B cell (primary cell): ENCODE results near the gene CLEC2L. TPM values are rescaled to one million over a fixed set of nuclear protein-coding genes. Genes with fewer than 3 reads are reported as not detected.

Experiments used
- ATAC-seq: fragments of 200-7000 bp; cut with Tn5 transposase; one replicate; pipeline ENCODE4 v1.10.0; 2021; ENCODE audit warnings: low read depth, mild to moderate bottlenecking, moderate number of reproducible peaks, moderate library complexity
- CTCF ChIA-PET: fragments of 350-600 bp; sonication (Branson Sonifier 250); formaldehyde crosslinking; loops from one replicate; lab custom pipeline; 2021; ENCODE audit warnings: antibody characterized with exemption, inconsistent platforms; lab: Charles Lee
- POLR2A ChIA-PET: fragments of 350-600 bp; sonication (Branson Sonifier 250); formaldehyde crosslinking; loops from one replicate; lab custom pipeline; 2021; ENCODE audit warnings: antibody characterized with exemption; lab: Charles Lee
- DNase-seq: peaks from one replicate; pipeline ENCODE4 v3.0.0; 2013
- H2AFZ ChIP-seq: 2 replicates; pipeline ENCODE4 v1.6.1; 2012; ENCODE audit warnings: mild to moderate bottlenecking, low read depth, low read length; ENCODE audit not compliant: insufficient read depth, poor library complexity, severe bottlenecking
- H3K27ac ChIP-seq, 2 donors: 1 replicate in 1 of 2; 2 replicates in 1 of 2; pipeline ENCODE4 v1.5.1; 2012 to 2013; ENCODE audit warnings: low read length in 2 of 2, mild to moderate bottlenecking in 2 of 2, moderate library complexity in 1 of 2
- H3K27me3 ChIP-seq, 4 experiments: fragments of 200-600 bp in 1 of 4; sonication (generic) in 1 of 4; replicated peaks in 1 of 4; 1 replicate in 2 of 4; 2 replicates in 2 of 4; pipeline versions ENCODE4 v1.6.1 to v1.7.0; 2013 to 2016; ENCODE audit warnings: low read length in 3 of 4, mild to moderate bottlenecking in 2 of 4, mixed read lengths in 1 of 4, moderate library complexity in 1 of 4; ENCODE audit not compliant: insufficient read depth in 4 of 4, control insufficient read depth in 3 of 4; ENCODE audit errors: control extremely low read depth in 1 of 4
- H3K36me3 ChIP-seq, 2 experiments: replicated peaks in 1 of 2; 1 replicate in 1 of 2; 2 replicates in 1 of 2; pipeline versions ENCODE4 v1.6.1 to v1.7.1; 2013; ENCODE audit warnings: low read length in 1 of 2; ENCODE audit not compliant: insufficient read depth in 2 of 2, control insufficient read depth in 1 of 2; ENCODE audit errors: control extremely low read depth in 1 of 2, extremely low read depth in 1 of 2
- H3K4me1 ChIP-seq, 2 donors: fragments of 200-600 bp in 1 of 2; sonication (generic) in 1 of 2; 1 replicate in 1 of 2; 2 replicates in 1 of 2; pipeline versions ENCODE4 v1.5.1 to v1.6.1; 2013 to 2017; ENCODE audit warnings: low read length in 2 of 2; ENCODE audit not compliant: control insufficient read depth in 2 of 2, insufficient read depth in 2 of 2
- H3K4me2 ChIP-seq: replicated peaks from 2 replicates; pipeline ENCODE3; 2012; ENCODE audit warnings: mild to moderate bottlenecking, low read depth, low read length; ENCODE audit not compliant: poor library complexity, severe bottlenecking
- H3K4me3 ChIP-seq, 5 experiments: fragments of 200-600 bp in 1 of 5; sonication (generic) in 1 of 5; 1 replicate in 3 of 5; 2 replicates in 2 of 5; pipeline versions ENCODE4 v1.5.1 to v1.7.0; 2011 to 2016; ENCODE audit warnings: low read length in 4 of 5, mild to moderate bottlenecking in 4 of 5, low read depth in 2 of 5, control low read depth in 1 of 5, moderate library complexity in 1 of 5; ENCODE audit not compliant: insufficient read depth in 1 of 5; ENCODE audit errors: control extremely low read depth in 1 of 5, extremely low read depth in 1 of 5
- H3K79me2 ChIP-seq: fragments of 200-600 bp; sonication (generic); one replicate; pipeline ENCODE4 v1.6.0; 2016; ENCODE audit warnings: low read length; ENCODE audit not compliant: control insufficient read depth, insufficient read depth
- H3K9ac ChIP-seq: fragments of 200-600 bp; sonication (generic); 2 replicates; pipeline ENCODE4 v1.6.1; 2017; ENCODE audit warnings: mild to moderate bottlenecking, low read length, moderate library complexity
- H3K9me3 ChIP-seq, 3 donors: one replicate each; pipeline versions ENCODE4 v1.6.1 to v1.7.1; 2013; ENCODE audit warnings: low read length in 2 of 3; ENCODE audit not compliant: control insufficient read depth in 2 of 3, insufficient read depth in 1 of 3; ENCODE audit errors: control extremely low read depth in 1 of 3
- H4K20me1 ChIP-seq: 2 replicates; pipeline ENCODE4 v1.6.0; 2012; ENCODE audit warnings: mild to moderate bottlenecking, low read length; ENCODE audit not compliant: insufficient read depth, control insufficient read depth, poor library complexity, severe bottlenecking
- H3K27ac Mint-ChIP-seq: one replicate; pipeline ENCODE4 v1.8.0; 2021; ENCODE audit warnings: mixed read lengths
- H3K27me3 Mint-ChIP-seq: one replicate; pipeline ENCODE4 v1.8.0; 2021; ENCODE audit warnings: mixed read lengths
- H3K4me1 Mint-ChIP-seq: one replicate; pipeline ENCODE4 v1.8.0; 2021; ENCODE audit warnings: mixed read lengths
- H3K4me3 Mint-ChIP-seq: one replicate; pipeline ENCODE4 v1.8.0; 2021; ENCODE audit warnings: mixed read lengths
- H3K9me3 Mint-ChIP-seq: one replicate; pipeline ENCODE4 v1.8.0; 2022; ENCODE audit warnings: mixed read lengths; ENCODE audit not compliant: insufficient read depth
- CTCF ChIP-seq: fragments of 200-600 bp; IDR thresholded peaks from one replicate; pipeline ENCODE4 v1.8.0; 2022; ENCODE audit warnings: antibody characterized with exemption, mild to moderate bottlenecking
- EZH2 ChIP-seq: IDR thresholded peaks from 2 replicates; pipeline ENCODE4 v1.6.1; 2012; ENCODE audit warnings: borderline replicate concordance, low read depth, mild to moderate bottlenecking, moderate library complexity, low read length; ENCODE audit not compliant: insufficient read depth, poor library complexity, severe bottlenecking
- WGBS: methylation state at CpG from one replicate; pipeline ENCODE4 v1.1.5; 2013; ENCODE audit warnings: missing lambda C conversion rate; ENCODE audit not compliant: insufficient coverage; 5-methylcytosine and 5-hydroxymethylcytosine counted together
- intact Hi-C: fragments of 100-400 bp; cut with micrococcal nuclease; formaldehyde crosslinking; loops from one replicate; pipeline ENCODE4 v1.10.0; 2022
- polyA plus RNA-seq: library from polyadenylated mRNA; depleted of rRNA; stranded (reverse); fragments of >200 nt; gene quantifications from 2 replicates; pipeline ENCODE4 v1.2.3, GENCODE V29; 2012
- total RNA-seq, 2 donors: library from RNA; stranded (reverse); fragments of 120-200 nt in 1 of 2; gene quantifications; 1 replicate in 1 of 2; 2 replicates in 1 of 2; pipeline versions ENCODE4 v1.2.3 to v1.2.4, GENCODE V29; 2013 to 2022

CLEC2L gene
- total and polyA plus RNA-seq, 2 donors (not counting 1 experiment from before 2014, with no cell fraction given) = not detected

- CTCF ChIA-PET = no interaction called here
- 68% methylated on average over 7 of the region's 14 CpGs for WGBS
- intact Hi-C loops = no loop called here
- H3K9ac ChIP-seq = no peak overlapping the region
- no peak overlapping the region for H3K4me3 ChIP-seq
- no peak for TF ChIP-seq EZH2
- TF ChIP-seq CTCF = no peak
- no peak overlapping the region for H2AFZ ChIP-seq
- POLR2A ChIA-PET = no interaction called here
- H3K27ac Mint-ChIP-seq = no peak overlapping the region
- ATAC-seq (no peak), DNase-seq (no peak)
- H3K4me1 ChIP-seq = no peaks in the 10 kb centered on the region
- H3K27me3 ChIP-seq = no peaks in the 10 kb centered on the region
- no peak overlapping the region for H3K4me2 ChIP-seq
- no peaks in the 10 kb centered on the region for H3K79me2 ChIP-seq
- peaks cover 0 to 3% (median 0%) of the 10 kb centered on the region in 3 donors for H3K9me3 ChIP-seq
- no peaks in the 10 kb centered on the region for H3K27me3 Mint-ChIP-seq
- H3K4me3 Mint-ChIP-seq = no peak overlapping the region
- no peak overlapping the region for H3K27ac ChIP-seq
- H3K36me3 ChIP-seq = peaks cover 2 to 20% of the 10 kb centered on the region in 2 experiments
- H3K4me1 Mint-ChIP-seq = no peaks in the 10 kb centered on the region
- no peaks in the 10 kb centered on the region for H4K20me1 ChIP-seq
- H3K9me3 Mint-ChIP-seq = no peaks in the 10 kb centered on the region
These were observed 59.2 kb downstream of the CLEC2L start for GRCh38 chr7:139582671-139583155.

GRCh38 chr7:139583826-139584553, 60.5 kb downstream of the CLEC2L start:
- TF ChIP-seq EZH2 = no peak
- no peak for TF ChIP-seq CTCF
- no peaks in the 10 kb centered on the region for H4K20me1 ChIP-seq
- peaks cover 0 to 3% (median 0%) of the 10 kb centered on the region in 3 donors for H3K9me3 ChIP-seq
- no peak overlapping the region for H3K4me2 ChIP-seq
- no peak overlapping the region for H3K4me3 ChIP-seq
- Mint-ChIP-seq H3K4me1 (no peaks in the 10 kb centered on the region), H3K9me3 (no peaks in the 10 kb centered on the region), H3K27me3 (no peaks in the 10 kb centered on the region), H3K4me3 (no peak overlapping the region), H3K27ac (no peak overlapping the region)
- no peaks in the 10 kb centered on the region for H3K27me3 ChIP-seq
- DNase-seq = no peak
- ChIA-PET POLR2A (no interaction called here), CTCF (no interaction called here)
- H3K36me3 ChIP-seq = peaks cover 2 to 20% of the 10 kb centered on the region in 2 experiments
- no peaks in the 10 kb centered on the region for H3K79me2 ChIP-seq
- H3K4me1 ChIP-seq = no peaks in the 10 kb centered on the region
- no peak overlapping the region for H3K9ac ChIP-seq
- H2AFZ ChIP-seq = no peak overlapping the region
- WGBS = 87% methylated on average over 14 of the region's 15 CpGs
- intact Hi-C loops = no loop called here
- no peak overlapping the region for H3K27ac ChIP-seq
- ATAC-seq = no peak
